ENCODE measurements around the gene ZNF57.
A peak's percentile ranks its signal among the peaks of the same experiment; 100 is the strongest.

Gene ZNF57

DNA sequence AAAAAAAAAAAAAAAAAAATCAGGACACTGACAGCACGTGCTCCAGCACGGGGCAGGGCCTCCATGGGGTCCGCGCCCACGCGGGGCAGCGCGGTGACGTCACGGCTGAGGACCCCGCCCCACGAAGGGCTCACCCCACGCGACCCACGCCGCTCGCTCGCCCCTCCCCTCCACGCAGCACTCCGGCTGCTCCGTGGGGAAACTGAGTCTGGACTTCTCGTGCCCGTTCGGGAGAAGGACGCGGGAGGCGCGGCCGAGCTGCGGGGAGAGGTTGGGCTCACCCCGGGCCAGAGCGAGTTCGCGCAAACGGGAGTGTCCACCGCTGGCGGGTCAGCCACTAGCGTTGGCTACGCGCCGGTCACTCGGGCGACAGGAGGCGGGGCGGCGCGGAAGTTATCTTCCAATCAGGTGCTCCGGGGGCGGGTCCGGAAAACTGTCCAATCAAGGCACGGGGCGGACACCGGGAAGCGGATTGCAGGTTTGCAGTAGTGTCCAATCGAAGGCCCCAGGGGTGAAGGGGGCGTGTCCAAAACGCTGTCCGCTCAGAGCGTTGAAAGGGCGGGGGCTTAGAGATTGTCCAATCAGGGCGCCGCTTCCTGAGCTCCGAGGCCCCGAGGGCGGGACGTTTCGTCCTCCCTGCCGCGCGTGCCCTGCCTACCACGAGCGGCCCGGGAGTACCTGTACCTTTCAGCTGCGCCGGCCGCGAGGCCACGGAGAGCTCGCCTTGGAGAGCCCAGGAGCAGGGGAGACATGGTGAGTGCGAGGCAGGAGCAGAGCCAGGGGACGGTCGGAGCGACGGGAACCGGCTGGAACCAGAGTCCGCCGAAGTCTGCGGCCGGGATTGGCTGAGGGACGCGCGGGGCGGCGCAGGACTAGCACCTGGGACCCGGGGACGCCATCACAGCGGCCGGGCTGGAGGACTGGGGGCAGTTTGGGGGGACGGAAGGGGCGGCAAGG, at the start of gene ZNF57:
ZNF57 (plus strand) TSS at position 633 of the 957 bp plus-strand sequence; CDS start at position 751, 118 bp downstream.
- peak within 1 kb of the TSS; percentile 82 for H3K4me3 ChIP-seq (ENCODE audit: low read length)
- TF ChIP-seq, protein P1, sequence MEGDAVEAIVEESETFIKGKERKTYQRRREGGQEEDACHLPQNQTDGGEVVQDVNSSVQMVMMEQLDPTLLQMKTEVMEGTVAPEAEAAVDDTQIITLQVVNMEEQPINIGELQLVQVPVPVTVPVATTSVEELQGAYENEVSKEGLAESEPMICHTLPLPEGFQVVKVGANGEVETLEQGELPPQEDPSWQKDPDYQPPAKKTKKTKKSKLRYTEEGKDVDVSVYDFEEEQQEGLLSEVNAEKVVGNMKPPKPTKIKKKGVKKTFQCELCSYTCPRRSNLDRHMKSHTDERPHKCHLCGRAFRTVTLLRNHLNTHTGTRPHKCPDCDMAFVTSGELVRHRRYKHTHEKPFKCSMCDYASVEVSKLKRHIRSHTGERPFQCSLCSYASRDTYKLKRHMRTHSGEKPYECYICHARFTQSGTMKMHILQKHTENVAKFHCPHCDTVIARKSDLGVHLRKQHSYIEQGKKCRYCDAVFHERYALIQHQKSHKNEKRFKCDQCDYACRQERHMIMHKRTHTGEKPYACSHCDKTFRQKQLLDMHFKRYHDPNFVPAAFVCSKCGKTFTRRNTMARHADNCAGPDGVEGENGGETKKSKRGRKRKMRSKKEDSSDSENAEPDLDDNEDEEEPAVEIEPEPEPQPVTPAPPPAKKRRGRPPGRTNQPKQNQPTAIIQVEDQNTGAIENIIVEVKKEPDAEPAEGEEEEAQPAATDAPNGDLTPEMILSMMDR (IDR thresholded peaks at IDR 0.05; ENCODE audit: insufficient read depth, low read depth, low read length, missing control alignments) = no peak
- DNase-seq (ENCODE audit: low read depth) = peak; percentile 100

DNA sequence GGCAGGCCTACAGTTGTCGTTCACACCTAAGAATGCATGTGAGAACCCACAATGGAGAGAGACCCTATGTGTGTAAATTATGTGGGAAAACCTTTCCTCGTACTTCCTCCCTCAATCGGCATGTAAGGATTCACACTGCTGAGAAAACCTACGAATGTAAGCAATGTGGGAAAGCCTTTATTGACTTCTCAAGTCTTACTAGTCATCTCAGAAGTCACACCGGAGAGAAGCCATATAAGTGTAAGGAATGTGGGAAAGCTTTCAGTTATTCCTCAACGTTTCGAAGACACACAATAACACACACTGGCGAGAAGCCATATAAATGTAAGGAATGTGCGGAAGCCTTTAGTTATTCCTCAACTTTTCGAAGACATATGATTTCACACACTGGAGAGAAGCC, 48.1 kb upstream of the ZNF57 start:
- TF ChIP-seq, protein P1 (IDR thresholded peaks at IDR 0.05; ENCODE audit: insufficient read depth, low read depth, low read length, missing control alignments) = no peak
- no peak for DNase-seq (ENCODE audit: low read depth)

DNA sequence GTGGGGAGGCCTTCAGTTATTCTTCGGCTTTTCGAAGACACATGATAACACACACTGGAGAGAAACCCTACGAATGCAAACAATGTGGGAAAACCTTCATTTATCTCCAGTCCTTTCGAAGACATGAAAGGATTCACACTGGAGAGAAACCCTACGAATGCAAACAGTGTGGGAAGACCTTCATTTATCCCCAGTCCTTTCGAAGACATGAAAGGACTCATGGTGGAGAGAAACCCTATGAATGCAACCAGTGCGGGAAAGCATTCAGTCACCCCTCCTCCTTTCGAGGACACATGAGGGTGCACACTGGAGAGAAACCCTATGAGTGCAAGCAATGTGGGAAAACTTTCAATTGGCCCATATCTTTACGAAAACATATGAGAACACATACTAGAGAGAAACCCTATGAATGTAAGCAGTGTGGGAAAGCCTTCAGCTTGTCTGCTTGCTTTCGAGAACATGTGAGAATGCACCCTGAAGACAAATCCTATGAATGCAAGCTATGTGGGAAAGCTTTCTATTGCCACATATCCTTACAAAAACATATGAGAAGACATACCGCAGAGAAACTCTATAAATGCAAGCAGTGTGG, 47.6 kb upstream of the ZNF57 start:
- TF ChIP-seq, protein P1 (IDR thresholded peaks at IDR 0.05; ENCODE audit: insufficient read depth, low read depth, low read length, missing control alignments) = no peak
- H3K4me3 ChIP-seq (ENCODE audit: low read length) = no peak overlapping the region
- no peak for DNase-seq (ENCODE audit: low read depth)

More for the DNA sequence above, 48.1 kb upstream of the ZNF57 start:
- H3K4me3 ChIP-seq (ENCODE audit: low read length) = no peak overlapping the region

DNA sequence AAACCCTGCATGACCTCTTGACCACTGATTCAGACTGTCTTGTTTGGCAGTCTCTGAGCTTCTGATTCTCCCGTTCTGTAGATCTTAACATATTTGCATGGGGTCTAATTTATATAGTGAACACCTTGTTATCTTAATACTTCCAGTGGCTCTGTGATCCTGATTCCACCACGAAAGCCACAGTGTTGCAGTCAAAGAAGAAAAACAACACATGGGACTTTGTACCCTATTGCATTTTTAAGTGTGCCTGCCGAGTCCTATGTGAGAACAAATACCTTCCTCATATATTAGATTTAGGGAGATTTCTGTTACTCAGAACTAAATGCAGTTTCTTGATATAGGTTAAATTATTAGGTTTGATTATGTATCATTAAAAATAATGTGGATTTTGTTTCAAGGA, 45.9 kb upstream of the ZNF57 start:
- H3K4me3 ChIP-seq (ENCODE audit: low read length) = no peak overlapping the region
- TF ChIP-seq, protein P1 (IDR thresholded peaks at IDR 0.05; ENCODE audit: insufficient read depth, low read depth, low read length, missing control alignments) = no peak
- DNase-seq (ENCODE audit: low read depth) = no peak

DNA sequence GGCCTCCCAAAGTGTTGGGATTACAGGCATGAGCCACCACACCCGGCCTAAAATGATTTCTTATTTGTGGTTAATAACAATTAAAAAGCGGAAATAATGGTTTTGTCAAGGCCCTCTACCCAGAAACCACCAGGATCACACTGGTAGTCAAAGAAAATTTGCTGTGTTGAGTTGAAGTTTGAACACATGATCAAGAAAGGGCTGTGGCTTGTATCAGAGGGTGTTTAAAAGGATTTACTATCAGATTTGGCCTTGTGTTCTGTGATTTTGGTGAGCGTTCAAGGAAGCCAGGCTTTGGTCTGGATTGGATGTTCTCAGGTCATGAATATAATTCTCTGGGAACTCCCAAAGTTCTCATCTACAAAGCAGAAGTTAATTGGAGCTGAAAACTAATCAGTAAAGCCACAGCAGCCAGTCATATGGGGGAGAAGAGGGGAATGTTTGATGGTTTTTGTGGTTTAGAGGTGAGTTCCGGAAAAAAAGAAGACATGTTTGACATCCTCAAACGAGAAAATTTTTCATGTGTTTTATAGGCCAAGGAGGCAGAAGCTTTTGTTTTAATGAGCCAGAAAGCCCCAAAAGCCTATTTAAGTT, 44.2 kb upstream of the ZNF57 start:
- TF ChIP-seq, protein P1 (IDR thresholded peaks at IDR 0.05; ENCODE audit: insufficient read depth, low read depth, low read length, missing control alignments) = no peak
- no peak overlapping the region for H3K4me3 ChIP-seq (ENCODE audit: low read length)
- no peak for DNase-seq (ENCODE audit: low read depth)

DNA sequence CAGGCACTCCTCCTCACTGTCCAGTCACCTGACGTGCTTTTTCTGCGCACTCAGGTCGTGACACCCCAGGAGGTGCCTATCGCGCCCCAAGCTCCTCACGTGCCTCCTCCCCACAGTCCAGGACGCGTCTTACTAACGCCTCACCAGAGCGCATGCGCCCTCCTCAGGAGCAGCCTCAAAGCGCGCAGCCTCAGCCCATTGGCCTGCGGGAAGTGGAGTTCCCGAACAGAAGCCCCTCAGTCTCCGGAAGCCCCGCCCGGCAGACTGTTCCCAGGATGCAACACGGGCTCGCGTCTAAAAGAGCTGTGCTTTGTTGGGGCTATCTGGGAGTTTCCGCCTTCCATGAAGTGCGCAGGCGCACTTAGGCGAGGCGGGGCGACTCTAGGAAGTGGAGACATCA, 41.9 kb upstream of the ZNF57 start:
- DNase-seq (ENCODE audit: low read depth) = no peak
- no peak overlapping the region for H3K4me3 ChIP-seq (ENCODE audit: low read length)
- TF ChIP-seq, protein P1 (IDR thresholded peaks at IDR 0.05; ENCODE audit: insufficient read depth, low read depth, low read length, missing control alignments) = no peak
